Stimulated activated naive CD8-positive, alpha-beta T cell treated with anti-CD3 and anti-CD28 coated beads, Interleukin-15, Interleukin-2, amounts not matched to agents 100 U/mL and 50 U/mL, for 24 hours (primary cell): ENCODE results near the gene SCG2.

Experiments used
- ATAC-seq: fragments of 150-1000 bp; cut with Tn5 transposase; one replicate; pipeline ENCODE4 v1.10.0; 2021
- DNase-seq: peaks from one replicate; pipeline ENCODE4 v3.0.0; 2021

Gene SCG2, protein sequence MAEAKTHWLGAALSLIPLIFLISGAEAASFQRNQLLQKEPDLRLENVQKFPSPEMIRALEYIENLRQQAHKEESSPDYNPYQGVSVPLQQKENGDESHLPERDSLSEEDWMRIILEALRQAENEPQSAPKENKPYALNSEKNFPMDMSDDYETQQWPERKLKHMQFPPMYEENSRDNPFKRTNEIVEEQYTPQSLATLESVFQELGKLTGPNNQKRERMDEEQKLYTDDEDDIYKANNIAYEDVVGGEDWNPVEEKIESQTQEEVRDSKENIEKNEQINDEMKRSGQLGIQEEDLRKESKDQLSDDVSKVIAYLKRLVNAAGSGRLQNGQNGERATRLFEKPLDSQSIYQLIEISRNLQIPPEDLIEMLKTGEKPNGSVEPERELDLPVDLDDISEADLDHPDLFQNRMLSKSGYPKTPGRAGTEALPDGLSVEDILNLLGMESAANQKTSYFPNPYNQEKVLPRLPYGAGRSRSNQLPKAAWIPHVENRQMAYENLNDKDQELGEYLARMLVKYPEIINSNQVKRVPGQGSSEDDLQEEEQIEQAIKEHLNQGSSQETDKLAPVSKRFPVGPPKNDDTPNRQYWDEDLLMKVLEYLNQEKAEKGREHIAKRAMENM

DNA sequence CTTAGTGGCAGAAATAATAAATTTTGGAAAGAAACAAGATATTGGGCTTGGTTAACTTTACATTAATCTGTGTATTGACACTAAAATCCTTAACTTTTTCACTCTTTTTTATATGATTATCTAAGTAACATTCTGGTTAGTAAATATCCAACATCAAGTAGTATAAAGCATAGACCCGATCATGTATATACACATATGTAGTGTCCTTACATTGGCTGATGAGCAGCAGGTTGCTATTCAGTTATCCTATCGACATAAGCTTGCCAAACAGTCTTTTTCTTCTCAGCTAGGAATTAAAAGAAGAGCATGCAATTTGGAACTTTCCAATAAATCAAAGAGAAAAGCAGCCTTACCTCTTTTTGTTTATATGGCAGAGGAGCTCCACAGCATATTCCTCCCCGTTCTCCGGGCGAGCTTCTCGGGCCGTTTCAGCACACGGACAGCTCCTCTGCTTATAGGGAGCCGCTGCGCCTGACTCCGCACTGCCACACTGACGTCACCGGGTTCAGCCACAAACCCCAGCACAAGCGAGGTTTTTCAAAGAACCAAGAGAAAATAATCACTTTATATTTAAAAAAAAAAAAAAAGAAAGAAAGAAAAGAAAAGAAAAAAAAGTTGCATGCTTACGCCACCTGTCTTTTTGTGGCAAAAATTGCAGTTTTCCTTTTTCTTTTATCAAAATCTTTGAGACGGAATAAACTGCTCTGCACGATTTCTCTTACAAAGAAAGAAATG, at the start of gene SCG2:
SCG2 (minus strand) TSS at position 430 of the 735 bp plus-strand sequence. CDS start 3,079 bp downstream, outside the sequence.
- peak; percentile 63 for ATAC-seq
- peak; percentile 51 for DNase-seq

DNA sequence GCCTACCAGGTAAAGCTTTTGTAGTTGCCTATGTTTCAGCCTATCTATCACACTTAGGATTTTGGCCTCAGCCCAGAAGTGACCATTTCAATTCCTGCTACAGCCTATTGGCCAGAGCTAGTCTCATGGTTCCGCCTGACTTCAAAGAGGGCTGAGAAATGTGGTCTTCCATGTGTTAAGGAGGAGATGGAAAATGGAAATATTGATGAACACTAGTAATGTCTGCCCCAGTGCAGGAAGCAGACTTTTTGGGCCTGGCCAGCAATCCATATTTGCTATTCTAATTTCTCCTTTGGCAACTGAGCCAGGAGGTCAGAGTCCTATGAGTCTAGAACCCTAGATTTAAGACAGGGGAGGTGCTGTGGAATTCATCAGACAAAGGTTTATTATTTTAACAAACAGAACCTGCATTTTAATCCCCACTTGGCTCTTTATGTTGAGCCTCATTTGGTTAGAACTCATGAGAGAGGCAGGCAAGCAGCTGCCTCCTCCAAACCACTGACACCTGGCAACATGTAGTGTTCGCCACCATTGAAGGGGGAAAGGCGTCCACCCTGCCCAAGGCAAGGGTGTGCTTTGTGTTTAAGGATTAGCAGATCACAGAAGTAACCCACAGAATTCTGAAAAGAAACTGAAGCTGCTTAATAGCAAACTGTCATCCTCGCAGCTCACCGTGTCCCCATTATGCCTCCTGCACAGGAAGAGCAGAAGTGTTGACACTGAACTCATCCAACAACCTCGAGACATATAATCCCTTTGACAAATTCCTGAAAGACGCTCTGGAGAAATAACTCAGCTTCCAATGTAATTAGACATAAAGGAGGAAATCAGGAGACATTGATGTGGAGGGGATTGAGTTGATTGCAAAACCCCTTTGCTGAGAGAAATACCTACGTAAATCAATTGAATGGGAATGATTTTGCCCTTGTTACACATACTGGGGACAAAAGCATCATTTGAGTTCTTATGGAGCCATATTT, 47.7 kb upstream of the SCG2 start:
- DNase-seq (no peak), ATAC-seq (no peak)

DNA sequence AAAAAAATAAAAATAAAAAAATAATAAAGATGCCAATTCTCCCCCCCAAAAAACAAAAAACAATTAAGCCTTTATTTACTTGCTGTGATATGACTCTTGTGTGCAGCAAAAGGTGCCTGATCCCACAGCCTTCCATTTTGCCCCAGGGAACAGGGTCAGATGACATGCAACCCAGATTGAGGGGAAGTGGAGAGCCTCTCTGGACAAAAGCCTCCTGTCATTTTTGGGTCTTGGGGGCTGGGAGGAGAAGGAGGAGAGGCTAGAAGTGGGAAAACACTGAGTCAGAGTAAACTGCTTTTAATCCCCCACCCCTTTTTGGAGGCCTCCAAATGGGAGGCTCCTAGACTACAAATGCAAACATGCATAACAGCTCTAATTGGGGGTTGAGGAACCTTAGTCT, 46.6 kb upstream of the SCG2 start:
- DNase-seq = no peak
- no peak for ATAC-seq

DNA sequence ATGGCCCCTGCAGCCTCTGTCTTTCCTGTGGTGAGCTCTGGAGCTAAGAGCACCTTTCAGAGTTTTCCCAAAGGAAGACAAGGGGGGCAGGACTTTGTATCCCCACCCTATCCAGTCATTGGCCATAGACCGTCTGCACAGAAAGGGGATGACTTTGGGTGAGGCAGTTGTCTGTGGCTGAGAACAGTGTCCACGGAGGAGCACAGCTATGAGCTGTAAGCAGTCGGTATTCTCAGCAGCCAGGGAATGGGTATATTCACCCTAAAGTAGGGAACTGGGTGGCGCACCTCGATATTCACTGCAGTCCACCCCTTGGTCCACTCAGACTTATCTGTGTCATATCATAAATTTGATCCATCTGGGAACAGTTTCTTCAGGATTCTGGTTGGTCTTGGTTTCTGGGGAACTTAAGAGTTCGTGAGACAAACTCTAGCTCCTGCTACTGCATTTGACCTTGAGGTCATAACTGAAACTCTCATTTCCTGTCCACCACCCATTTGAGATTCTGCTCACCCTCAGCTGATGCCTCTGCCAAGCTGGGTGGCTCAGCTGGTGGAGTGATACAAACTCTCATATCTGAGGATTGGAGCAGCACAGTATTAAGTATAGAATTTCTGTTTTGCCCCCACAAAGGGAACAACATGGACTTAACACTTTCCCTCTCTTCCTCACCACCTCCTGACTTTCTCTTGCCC, 45.2 kb upstream of the SCG2 start:
- no peak for DNase-seq

GRCh38 chr2:223644136-223644535, 42.0 kb upstream of the SCG2 start:
- DNase-seq = no peak
- no peak for ATAC-seq

More for the DNA sequence above, 45.2 kb upstream of the SCG2 start:
- ATAC-seq = no peak

DNA sequence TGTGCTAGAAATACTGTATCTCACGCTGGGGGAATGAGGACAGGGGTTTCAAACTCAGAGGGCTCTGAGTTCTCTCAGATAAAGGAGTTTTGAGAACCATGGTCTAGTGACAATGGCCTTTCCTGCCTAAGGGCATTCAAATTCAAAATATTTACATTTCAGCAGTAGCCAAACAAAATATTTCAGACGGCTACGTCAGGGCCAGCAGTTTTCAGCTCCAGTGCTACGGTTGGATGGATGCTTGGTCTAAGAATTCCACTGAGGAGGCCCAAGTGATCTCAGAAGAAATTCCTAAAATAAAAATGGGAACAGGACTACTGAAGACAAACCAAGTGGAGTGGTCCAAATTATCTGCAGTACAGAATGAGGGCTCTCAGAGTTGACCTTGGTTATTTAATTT, 41.1 kb upstream of the SCG2 start:
- no peak for ATAC-seq
- DNase-seq = no peak

GRCh38 chr2:223642506-223642905, 40.3 kb upstream of the SCG2 start:
- DNase-seq (no peak), ATAC-seq (no peak)

DNA sequence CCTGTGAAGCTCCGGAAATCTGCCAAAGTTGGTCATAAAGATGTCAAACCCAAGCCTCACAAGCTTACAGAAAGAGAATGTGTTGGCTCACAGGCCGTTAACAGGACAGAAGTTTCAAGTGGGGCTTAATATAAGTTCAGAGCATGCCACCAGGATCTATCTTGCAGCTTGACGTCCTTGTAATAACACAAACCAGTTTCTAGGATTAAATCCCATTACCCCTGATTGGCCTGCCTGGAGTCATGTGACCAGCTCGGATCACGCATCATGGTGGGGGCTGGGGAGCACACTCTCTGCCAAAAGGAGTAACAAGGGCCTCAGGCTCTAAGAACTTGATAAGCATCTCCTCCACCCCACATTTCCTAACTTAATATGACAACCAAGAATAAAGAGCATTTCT, 38.9 kb upstream of the SCG2 start:
- DNase-seq = no peak
- no peak for ATAC-seq

- ATAC-seq = no peak
- DNase-seq = no peak
Measured at GRCh38 chr2:223635080-223635479, 32.9 kb upstream of the SCG2 start.

GRCh38 chr2:223634238-223634637, 32.1 kb upstream of the SCG2 start:
- DNase-seq (no peak), ATAC-seq (no peak)

GRCh38 chr2:223633656-223634055, 31.5 kb upstream of the SCG2 start:
- no peak for ATAC-seq
- DNase-seq = no peak

DNA sequence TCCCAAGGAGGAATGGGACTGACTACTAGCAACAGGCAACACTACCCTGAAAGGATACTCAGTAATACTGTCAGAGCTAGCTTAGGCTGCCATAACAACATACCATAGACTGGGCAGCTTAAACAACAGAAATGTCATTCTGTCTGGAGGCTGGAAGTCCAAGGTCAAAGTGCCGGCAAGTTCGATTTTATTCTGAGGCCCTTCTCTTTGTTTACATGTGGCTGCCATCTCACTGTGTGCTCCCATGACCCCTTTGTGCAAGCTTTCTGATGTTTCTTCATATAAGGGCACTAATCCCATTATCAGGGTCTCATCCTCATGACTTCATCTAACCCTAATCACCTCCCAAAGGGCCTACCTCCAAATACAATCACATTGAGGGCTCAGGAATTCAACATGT, 30.7 kb upstream of the SCG2 start:
- ATAC-seq = no peak

DNA sequence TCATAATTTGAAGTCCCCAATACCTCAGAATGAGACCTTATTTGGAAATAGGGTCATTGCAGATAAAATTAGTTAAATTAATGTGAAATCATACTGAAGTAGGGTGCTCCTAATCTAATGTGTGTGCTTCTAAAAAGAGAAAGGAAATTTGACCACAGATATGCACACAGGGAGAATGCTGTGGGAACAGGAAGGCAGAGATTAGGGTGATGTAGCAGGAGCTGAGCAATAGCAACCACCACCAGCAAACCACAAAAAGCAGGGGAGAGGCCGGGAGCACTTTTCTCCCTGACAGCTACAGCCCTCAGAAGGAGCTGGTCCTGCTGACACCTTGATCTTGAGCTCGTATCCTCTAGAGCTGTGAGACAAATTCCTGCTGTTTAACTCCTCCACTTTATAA, 24.6 kb upstream of the SCG2 start:
- ATAC-seq (no peak), DNase-seq (no peak)

More for the DNA sequence above, 30.7 kb upstream of the SCG2 start:
- DNase-seq = no peak

GRCh38 chr2:223625652-223626051, 23.5 kb upstream of the SCG2 start:
- ATAC-seq = no peak
- no peak for DNase-seq

- no peak for DNase-seq
- ATAC-seq = no peak
Measured at GRCh38 chr2:223621901-223622300, 19.7 kb upstream of the SCG2 start.

DNA sequence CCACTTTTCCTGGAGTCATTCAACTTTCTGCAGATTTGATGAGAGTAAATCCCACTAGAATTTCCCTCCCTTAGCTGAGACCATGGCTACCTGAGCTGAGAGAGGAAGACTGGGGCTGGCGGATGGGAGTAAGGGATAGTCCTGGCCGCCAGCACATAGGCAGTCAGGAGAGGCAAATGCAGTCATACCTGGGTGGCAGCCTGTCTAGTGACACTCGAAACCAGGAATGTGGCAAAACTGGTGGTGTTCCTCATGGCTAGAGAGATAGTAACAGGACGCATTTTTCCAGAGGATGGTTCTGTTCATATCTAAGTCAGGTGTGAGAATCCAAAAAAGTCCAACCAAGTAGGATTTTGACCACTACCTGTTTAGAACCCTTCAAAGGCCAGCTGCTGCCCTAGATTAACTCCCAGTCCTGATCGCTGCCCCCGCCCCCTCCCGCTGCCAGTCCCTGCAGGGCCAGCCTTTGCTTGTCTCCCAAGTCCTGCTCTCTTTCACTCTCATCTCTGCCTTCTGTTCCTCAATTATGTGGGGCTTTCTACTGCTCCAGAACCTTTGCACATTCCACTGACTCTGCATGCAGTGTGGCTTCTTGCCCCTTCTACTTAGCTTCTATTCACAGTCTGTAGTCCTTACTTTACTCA, 17.4 kb upstream of the SCG2 start:
- ATAC-seq (no peak), DNase-seq (no peak)

DNA sequence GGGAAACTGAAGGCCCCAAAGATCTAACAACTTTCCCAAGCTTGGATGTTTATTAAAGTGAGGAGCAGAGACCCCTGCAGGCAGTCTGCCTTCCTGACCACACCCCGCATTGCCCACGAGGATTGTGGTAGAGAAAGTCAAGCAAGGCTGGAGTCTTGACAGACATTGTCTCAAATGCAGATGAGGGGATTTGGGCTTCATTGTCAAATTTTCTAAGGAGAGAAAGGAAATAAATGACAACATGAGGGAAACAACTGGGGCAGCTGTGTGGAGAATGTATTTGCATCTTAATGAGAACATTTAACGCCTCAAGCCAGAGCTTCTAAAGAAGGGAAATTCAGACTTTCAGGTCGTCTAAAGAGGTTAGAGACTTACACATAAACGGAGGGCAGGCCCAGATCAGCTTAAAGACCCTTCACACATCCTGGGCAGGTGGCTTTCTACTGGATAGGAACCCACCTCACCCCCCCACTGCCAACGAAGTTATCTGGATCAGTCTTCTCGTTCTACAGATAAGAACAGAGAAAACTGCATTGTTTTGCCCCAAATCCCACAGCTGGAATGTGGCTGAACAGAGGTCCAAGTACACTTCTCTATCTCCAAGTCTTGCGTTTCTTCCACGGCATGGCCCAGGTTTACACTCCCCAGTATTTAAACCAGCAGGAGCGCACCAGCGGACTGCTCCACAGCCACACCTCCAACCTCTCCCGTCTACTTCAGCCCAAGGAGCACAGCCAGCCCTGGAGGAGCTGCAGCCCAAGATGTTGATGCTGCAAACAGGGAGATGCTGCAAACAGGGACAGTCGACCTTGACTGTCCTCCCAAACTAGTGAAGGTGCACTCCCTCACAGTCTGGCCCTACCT, 16.2 kb upstream of the SCG2 start:
- DNase-seq (no peak), ATAC-seq (no peak)

GRCh38 chr2:223614534-223614933, 12.4 kb upstream of the SCG2 start:
- no peak for ATAC-seq
- DNase-seq = no peak

DNA sequence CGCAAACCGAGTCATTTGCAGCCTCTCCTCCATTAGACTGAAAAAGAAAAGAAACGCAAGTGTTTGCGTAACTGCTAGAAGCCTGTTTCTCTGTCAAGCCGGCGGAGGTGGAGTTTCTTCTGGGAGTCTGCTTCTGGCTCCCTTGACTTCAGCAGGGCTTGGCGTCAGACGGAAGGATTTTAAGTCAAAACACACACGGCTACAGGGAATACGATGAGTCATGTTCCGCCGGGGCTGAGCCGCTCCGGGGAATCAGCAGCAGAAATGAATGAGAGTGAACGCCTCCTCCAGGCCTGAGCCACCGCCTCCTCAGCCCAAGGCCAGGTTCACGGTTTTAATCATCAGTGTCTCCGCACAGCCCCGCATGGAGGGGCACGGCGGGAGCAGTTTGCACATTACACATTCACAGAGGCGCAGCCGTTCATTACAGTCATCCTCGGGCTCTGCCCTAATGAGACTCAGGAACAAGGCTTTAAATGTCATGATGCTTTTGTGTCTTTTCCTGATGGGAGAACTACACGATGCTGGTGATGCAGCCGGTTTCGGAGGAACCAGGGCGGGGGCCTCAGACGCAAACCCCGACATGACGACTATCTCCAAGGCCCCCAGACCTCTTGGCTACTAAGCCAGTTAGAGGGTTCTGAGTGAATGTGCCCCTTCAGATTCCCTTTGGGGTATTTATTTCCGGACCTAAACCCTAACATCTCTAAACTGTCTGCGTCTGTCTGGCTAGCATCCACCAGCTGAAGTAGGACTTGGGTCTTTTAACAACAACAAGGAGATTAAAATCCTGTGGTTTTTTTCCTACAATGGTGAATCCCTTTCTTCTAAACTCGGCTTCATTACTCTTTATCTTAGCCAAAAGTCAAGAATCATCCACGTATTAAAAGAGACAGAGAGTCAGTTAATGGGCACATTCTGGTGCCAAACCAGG, 11.1 kb upstream of the SCG2 start:
- no peak for ATAC-seq
- no peak for DNase-seq
